IPS-15b (cell line): ENCODE results near the gene TRABD2B.

Experiments used
- H3K27me3 ChIP-seq: one replicate; pipeline ENCODE4 v1.6.1; 2013; ENCODE audit warnings: low read length; ENCODE audit not compliant: control insufficient read depth, insufficient read depth
- H3K36me3 ChIP-seq: one replicate; pipeline ENCODE4 v1.6.1; 2013; ENCODE audit warnings: low read length; ENCODE audit not compliant: control insufficient read depth, insufficient read depth
- H3K4me1 ChIP-seq: one replicate; pipeline ENCODE4 v1.6.1; 2013; ENCODE audit warnings: mild to moderate bottlenecking, low read length; ENCODE audit not compliant: control insufficient read depth, insufficient read depth
- H3K4me3 ChIP-seq: one replicate; pipeline ENCODE4 v1.5.1; 2013; ENCODE audit warnings: low read depth, low read length
- H3K9ac ChIP-seq: one replicate; pipeline ENCODE4 v1.6.1; 2013; ENCODE audit warnings: low read depth, mild to moderate bottlenecking, low read length
- H3K9me3 ChIP-seq: one replicate; pipeline ENCODE4 v1.6.1; 2013; ENCODE audit warnings: mild to moderate bottlenecking, low read length; ENCODE audit not compliant: control insufficient read depth, insufficient read depth

TRABD2B gene

DNA sequence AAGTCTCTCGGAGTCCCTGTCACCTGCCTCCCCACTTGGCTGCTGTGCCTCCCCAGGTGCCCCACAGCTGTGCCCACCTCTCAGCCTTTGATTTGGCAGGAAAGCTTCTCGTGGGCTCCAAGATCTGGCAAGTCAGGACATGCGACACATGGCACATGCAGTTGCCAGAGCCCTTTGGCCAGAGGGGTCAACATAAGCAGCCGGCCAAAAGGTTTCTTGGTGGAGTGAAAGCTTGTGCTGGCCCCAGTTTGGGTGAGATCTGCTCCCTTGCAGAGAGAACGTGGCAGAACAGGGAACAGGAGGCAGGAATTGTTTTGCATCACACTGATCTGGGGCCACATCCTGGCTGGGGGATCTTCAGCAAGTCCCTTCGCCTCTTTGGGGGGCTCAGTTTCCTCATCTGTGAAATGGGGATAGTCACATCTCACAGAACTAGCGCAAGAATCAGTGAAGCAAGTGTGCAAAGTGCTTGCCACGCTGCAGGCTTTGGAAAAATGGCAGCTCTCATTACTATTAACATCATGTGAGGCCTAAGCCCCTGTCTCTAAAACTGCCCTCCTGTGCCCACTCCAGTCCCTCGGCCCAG is 232.6 kb downstream of the TRABD2B start:
- Histone ChIP-seq H3K27me3 (no peaks in the 10 kb centered on the region), H3K9me3 (no peaks in the 10 kb centered on the region), H3K36me3 (no peaks in the 10 kb centered on the region), H3K4me1 (no peaks in the 10 kb centered on the region), H3K9ac (no peak overlapping the region), H3K4me3 (no peak overlapping the region)

DNA sequence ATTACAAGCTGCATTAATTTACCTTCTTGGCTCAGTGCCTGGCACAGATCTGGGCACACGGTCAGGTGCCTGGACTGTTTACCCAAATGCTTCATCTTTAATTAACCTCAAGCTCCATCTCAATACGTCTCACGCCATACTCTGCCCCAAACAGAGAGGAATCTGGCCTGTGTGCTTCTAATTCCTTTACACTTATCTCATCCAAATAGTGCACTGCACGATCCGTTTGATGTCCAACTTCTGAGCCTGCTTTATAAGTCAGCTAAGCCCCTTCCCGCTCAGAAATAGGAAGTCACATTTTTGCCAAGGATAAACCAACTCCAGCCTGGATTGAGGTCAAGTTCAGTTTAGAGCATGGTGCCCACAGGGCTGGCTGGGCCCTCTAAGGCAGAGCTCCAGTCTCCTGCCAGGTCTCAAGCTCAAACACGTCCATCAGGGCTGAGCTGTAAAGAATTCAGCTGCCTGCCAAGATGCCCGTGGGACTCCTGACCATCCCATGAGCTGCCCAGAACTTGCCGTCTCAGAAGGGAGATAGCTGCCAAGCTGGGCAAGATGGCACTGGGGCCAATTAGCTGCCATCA is 233.5 kb downstream of the TRABD2B start:
- no peaks in the 10 kb centered on the region for H3K4me1 ChIP-seq
- no peak overlapping the region for H3K4me3 ChIP-seq
- H3K9ac ChIP-seq, result no peak overlapping the region
- no peaks in the 10 kb centered on the region for H3K9me3 ChIP-seq
- no peaks in the 10 kb centered on the region for H3K36me3 ChIP-seq
- no peaks in the 10 kb centered on the region for H3K27me3 ChIP-seq

DNA sequence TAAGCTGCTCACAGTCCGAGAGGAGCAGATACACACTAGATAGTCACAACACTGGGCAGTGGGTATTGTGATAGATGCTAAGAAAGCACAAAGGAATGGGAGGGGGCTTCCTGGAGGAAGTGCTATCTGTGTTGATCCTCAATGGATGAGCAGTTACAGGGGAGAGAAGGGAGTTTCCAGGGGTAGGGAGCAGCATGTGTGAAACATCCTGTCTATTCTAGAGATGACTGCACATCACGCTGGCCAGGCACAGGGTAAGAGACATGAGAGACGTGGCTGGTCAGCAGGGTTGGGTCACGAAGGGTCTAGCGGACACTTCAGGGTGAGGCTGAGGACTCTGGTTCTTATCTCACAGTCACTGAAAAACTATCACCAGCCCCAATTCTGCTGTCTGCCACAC is 235.2 kb downstream of the TRABD2B start:
- Histone ChIP-seq H3K4me3 (no peak overlapping the region), H3K36me3 (no peaks in the 10 kb centered on the region), H3K9me3 (no peaks in the 10 kb centered on the region), H3K27me3 (no peaks in the 10 kb centered on the region), H3K9ac (no peak overlapping the region), H3K4me1 (no peaks in the 10 kb centered on the region)

DNA sequence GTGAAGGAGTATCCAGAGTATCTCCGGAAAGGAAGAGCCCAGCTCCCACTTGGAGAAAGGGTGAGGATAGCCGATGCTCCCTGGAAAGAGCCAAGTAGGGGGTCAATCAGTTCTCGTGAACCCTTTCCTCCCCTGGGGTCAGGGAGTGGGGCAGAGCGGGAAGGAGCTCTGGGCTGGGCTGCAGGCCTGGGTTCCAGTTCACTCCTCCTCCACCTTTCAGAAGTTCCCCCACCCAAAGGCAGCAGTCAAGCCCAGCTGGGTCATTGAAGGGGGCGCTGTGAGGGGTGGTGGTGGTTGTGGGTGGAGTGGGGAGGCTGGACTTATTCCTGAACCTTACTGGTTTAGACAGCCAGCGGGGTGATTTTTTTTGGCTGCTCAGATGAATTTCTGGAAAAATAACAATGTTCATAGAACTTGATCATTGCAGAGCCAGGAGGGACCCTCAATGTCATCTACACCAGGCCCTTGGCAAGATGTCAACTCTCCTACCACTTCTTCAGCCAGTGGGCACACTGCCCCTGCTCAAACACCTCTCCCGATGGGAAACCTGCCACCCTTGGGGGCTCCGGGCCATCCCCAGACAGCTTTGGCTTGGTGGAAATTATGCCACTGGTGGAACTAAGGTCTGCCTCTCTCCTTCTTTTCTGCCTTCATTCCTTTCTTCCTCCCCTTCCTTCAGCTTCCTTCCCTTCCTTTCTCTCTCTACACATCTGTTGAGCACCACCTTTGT is 235.8 kb downstream of the TRABD2B start:
- no peak overlapping the region for H3K4me3 ChIP-seq

DNA sequence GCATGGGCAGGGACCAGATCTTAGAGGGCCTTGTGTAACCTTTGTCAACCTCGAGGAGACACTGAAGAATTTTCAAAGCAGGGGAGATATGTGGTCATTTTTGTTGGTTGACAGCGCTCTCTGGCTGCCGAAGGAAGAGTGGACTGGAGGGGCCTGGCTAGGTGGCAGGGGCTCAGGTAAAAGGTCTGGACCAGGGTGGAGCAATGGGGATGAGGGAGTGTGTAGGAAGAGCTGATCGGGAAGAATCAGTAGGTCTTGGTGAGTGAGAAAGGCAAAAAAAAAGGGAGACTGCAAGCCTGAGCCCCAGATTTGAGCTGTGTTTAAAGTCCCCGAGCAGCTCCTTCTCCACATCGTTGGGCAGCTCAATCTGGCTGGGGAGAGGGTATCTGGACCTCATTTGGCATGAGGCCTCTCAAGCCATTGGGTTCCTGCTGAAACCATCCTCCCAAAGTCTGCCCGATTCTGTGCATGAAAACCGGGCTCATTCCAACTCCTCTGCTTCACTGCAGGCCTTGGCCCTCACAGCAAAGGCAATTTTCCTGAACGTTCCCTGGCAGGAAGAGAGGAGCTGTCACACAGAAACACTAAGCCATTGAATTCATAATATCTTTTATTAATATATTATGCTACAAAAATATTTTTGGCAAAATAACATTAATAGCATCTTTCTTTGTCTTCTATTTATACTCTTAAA is 237.1 kb downstream of the TRABD2B start:
- no peaks in the 10 kb centered on the region for H3K9me3 ChIP-seq
- no peaks in the 10 kb centered on the region for H3K36me3 ChIP-seq
- H3K27me3 ChIP-seq, result no peaks in the 10 kb centered on the region
- H3K4me1 ChIP-seq, result no peaks in the 10 kb centered on the region
- no peak overlapping the region for H3K4me3 ChIP-seq
- no peak overlapping the region for H3K9ac ChIP-seq

More for the DNA sequence above, 235.8 kb downstream of the TRABD2B start:
- Histone ChIP-seq H3K27me3 (no peaks in the 10 kb centered on the region), H3K9ac (no peak overlapping the region), H3K36me3 (no peaks in the 10 kb centered on the region), H3K4me1 (no peaks in the 10 kb centered on the region), H3K9me3 (no peaks in the 10 kb centered on the region)

DNA sequence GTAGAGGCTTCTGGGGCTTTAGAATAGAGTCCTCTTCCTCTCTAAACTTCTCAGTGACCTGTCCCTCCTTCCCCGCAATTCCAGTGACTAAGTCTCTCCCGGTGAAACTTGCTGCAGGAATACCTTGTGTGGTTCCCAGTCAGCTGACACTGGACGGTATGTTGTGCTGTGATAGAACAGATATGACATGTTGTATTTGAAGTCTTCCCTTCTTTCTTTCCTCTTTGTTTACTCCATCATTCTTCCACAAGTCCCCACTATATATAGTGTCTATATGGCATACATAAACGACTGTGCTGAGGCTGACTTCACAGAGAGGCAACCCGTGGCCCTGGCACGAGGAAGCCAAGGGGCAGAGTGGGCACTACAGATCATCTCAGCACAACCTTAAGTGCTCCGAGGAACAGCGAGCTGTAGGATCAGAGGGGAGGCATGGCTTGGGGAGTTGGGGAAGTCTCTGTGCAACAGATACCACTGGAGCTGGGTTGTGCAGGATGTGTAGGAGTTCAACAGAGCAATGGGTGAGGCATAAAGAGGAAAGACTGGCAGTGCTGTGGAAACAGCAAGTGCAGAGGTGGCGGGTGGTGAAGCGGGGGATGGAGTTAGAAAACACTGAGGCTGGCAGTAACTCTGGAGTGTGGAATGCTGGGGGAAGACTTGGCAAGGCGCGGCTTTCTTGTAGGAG is 237.8 kb downstream of the TRABD2B start:
- H3K9ac ChIP-seq, result no peak overlapping the region
- H3K9me3 ChIP-seq, result no peaks in the 10 kb centered on the region
- H3K4me3 ChIP-seq, result no peak overlapping the region
- H3K36me3 ChIP-seq, result no peaks in the 10 kb centered on the region
- no peaks in the 10 kb centered on the region for H3K4me1 ChIP-seq
- H3K27me3 ChIP-seq, result no peaks in the 10 kb centered on the region

DNA sequence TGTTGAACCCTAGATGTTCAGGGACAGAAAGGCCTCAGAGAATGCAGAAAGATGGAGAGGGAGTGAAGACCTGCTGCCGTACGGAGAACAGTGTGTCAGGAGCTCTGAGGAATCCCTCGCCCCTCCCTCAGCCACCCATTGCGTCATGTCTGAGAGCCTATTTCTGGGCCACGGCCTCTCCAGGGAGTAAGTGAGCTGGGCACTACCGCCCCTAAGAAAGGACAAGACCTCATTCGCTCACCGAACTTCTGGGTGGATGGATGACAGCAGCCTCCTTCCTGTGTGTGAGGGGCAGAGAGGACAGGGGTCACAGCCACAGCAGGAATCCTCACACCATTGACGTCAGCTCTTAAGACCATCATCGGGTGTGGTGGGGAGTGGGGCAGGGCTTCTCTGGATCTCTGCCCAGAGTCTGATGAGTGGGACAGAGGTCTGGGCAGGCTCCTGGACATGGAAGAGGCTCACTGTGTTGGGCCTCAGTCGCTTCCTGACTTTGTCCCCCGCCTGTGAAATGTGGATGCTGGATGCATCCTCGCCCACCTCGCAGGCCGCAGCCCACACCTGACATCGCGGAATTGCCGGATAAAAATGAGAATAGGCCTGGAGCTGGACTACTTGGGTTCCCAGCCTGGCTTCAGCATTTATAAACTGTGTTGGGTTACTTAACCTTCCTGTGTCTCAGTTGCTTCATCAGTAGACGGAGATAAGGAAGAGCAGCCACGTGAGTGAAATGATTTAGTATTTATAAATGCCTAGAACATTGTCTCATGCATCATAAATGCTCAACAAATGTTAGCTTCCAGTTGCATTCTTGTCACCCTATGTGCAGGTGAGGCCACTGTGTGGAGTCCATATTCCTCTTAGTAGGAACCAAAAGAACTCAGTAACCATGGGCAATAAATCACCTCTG is 238.6 kb downstream of the TRABD2B start:
- Histone ChIP-seq H3K27me3 (no peaks in the 10 kb centered on the region), H3K36me3 (no peaks in the 10 kb centered on the region), H3K4me3 (no peak overlapping the region), H3K9ac (no peak overlapping the region), H3K9me3 (no peaks in the 10 kb centered on the region), H3K4me1 (no peaks in the 10 kb centered on the region)

DNA sequence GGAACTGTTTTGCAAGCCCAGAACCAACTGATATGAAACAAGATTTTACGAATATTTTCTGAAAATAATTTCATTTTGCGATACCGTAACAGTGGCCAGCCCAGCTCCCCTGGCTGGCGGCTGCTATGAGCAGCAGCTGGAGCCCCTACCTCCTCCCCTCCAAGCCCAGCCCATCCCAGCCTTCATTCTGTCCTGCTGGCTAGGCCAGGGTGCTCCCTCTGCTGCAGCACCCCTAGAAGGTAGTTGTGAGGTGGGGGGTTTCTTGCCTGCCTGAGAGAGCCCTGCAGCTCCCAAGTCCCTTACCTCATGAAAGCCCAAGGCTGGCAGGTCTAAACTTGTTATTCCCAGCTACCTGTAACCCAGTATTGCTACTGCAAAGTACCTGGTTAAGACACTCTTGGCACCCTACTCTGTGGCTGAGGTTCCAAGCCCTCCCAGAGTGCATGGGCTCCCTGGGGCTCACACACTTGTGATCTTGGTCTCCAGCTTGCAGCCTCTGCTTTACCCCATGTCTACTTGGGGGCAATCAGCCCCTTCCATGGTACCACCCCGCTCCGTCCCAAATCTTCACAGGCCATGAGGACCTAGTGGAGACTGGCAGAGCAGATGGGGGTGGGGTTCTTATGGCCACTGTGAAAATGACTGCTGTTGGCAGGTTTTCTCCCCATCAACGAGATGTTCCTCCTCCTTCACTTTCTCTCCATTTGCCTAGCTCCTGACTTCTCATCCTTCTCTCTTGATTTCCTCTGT is 239.8 kb downstream of the TRABD2B start:
- no peak overlapping the region for H3K9ac ChIP-seq
- no peaks in the 10 kb centered on the region for H3K9me3 ChIP-seq
- H3K4me3 ChIP-seq, result no peak overlapping the region
- no peaks in the 10 kb centered on the region for H3K27me3 ChIP-seq
- H3K36me3 ChIP-seq, result no peaks in the 10 kb centered on the region
- no peaks in the 10 kb centered on the region for H3K4me1 ChIP-seq

DNA sequence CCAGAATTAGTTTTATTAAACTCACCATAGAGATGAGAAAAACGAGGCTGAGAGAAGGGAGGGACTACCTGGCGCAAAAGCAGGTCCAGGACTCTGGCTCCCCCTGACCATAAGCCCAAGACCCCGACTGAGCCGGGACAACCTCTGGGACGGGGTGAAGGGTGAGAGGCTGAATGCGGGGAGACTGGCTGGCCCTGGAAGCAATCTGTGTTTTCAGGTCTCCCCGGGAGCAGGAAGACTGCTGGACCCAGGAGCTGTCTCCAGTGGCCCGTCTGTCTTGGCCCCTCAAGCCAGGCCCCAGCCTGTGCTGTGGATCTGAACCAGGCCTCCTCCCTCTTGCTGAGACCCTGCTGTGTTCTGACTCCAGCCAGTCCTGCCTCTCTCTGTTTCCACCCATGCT is 240.8 kb downstream of the TRABD2B start:
- Histone ChIP-seq H3K9ac (no peak overlapping the region), H3K4me1 (no peaks in the 10 kb centered on the region), H3K9me3 (no peaks in the 10 kb centered on the region), H3K27me3 (no peaks in the 10 kb centered on the region), H3K4me3 (no peak overlapping the region), H3K36me3 (no peaks in the 10 kb centered on the region)

DNA sequence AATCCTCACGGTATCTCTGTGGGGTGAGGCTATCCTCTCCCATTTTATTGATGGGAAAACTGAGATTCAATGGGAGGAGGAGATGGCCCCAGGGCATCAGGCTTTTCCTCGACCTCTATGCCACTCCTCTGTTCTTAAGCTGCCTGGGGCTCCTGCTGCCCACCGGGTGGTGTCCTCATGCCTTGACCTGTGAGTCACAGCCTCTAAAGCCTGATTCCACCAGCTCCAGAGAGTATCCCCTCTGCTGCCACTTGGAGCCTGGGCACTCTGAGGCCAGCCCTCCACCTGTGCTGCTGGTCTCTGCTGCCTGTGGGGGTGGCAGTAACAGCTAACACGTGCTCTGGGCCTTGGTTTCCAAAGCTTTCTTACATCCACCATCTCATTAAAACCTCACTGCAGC is 241.2 kb downstream of the TRABD2B start:
- H3K9ac ChIP-seq, result no peak overlapping the region
- H3K4me3 ChIP-seq, result no peak overlapping the region
- no peaks in the 10 kb centered on the region for H3K27me3 ChIP-seq
- no peaks in the 10 kb centered on the region for H3K36me3 ChIP-seq
- H3K9me3 ChIP-seq, result no peaks in the 10 kb centered on the region
- H3K4me1 ChIP-seq, result no peaks in the 10 kb centered on the region
